Measurements from ENCODE around the gene TTLL8.

TTLL8 gene

DNA sequence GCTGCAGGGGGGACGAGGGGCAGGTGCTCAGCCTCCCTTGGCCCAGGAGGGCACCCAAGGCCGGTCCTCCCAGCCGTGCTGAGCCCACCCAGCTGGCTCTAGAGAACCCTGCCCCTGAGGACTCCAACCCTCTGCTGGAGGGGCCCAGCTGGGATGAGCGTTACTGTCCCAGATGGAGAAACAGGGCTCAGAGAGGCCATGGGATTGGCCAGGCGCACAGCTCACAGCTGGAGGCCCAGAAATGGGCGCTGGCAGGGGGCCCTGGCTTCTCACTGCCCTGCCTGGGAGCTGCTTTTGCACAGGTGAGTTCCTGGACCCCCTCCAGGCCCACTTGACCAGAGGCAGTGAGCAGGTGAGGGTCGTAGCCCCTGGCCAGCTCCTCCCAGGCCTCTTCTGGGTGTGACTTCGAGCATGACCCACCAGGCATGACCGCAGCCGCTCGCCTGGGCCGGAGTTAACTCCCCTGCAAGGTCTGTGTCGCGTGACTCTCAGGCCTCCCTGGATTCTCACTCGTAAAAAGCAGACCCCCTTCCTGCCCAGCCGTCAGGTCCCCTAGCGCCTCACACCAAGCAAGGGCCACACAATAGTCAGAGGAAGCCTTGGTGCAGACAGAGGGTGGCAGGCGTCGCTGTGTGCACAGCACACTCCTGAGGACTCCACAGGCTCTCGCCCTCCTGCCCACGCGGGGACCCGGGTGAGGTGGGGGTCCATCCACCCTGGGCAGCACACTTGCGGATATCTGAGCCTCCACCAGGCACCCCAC is 25.8 kb downstream of the TTLL8 start:
- Histone ChIP-seq H3K4me2 (ENCODE audit: low read depth, low read length) (no peak overlapping the region), H3K9ac (ENCODE audit: low read length) (no peak overlapping the region), H3K9me2 (replicated peaks; ENCODE audit: insufficient read depth, low read length) (no peaks in the 10 kb centered on the region), H2AFZ (ENCODE audit: low read length) (no peak overlapping the region), H3K36me3 (replicated peaks; ENCODE audit: insufficient read depth, low read length) (no peaks in the 10 kb centered on the region), H3K9me3 (replicated peaks; ENCODE audit: insufficient read depth, low read length) (no peaks in the 10 kb centered on the region), H3K4me1 (ENCODE audit: low read length) (no peaks in the 10 kb centered on the region), H3F3A (ENCODE audit: insufficient read depth, low read length) (no peaks in the 10 kb centered on the region), H3K27ac (ENCODE audit: low read length) (no peak overlapping the region), H3K79me2 (ENCODE audit: low read length) (no peaks in the 10 kb centered on the region), H3K4me3 (ENCODE audit: low read length) (no peak overlapping the region), H3K27me3 (replicated peaks; ENCODE audit: insufficient read depth, low read length) (peaks cover 82% of the 10 kb centered on the region), H4K20me1 (ENCODE audit: insufficient read depth, low read length) (no peaks in the 10 kb centered on the region)
- TF ChIP-seq EZH2phosphoT487 (IDR thresholded peaks at IDR 0.05; ENCODE audit: low read length) (no peak), EZH2 (optimal IDR thresholded peaks at IDR 0.05; ENCODE audit: low read depth, low read length) (no peak)
- TF ChIP-seq, protein P1, sequence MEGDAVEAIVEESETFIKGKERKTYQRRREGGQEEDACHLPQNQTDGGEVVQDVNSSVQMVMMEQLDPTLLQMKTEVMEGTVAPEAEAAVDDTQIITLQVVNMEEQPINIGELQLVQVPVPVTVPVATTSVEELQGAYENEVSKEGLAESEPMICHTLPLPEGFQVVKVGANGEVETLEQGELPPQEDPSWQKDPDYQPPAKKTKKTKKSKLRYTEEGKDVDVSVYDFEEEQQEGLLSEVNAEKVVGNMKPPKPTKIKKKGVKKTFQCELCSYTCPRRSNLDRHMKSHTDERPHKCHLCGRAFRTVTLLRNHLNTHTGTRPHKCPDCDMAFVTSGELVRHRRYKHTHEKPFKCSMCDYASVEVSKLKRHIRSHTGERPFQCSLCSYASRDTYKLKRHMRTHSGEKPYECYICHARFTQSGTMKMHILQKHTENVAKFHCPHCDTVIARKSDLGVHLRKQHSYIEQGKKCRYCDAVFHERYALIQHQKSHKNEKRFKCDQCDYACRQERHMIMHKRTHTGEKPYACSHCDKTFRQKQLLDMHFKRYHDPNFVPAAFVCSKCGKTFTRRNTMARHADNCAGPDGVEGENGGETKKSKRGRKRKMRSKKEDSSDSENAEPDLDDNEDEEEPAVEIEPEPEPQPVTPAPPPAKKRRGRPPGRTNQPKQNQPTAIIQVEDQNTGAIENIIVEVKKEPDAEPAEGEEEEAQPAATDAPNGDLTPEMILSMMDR (IDR thresholded peaks at IDR 0.05; ENCODE audit: low read length), result no peak
- no peak for DNase-seq

DNA sequence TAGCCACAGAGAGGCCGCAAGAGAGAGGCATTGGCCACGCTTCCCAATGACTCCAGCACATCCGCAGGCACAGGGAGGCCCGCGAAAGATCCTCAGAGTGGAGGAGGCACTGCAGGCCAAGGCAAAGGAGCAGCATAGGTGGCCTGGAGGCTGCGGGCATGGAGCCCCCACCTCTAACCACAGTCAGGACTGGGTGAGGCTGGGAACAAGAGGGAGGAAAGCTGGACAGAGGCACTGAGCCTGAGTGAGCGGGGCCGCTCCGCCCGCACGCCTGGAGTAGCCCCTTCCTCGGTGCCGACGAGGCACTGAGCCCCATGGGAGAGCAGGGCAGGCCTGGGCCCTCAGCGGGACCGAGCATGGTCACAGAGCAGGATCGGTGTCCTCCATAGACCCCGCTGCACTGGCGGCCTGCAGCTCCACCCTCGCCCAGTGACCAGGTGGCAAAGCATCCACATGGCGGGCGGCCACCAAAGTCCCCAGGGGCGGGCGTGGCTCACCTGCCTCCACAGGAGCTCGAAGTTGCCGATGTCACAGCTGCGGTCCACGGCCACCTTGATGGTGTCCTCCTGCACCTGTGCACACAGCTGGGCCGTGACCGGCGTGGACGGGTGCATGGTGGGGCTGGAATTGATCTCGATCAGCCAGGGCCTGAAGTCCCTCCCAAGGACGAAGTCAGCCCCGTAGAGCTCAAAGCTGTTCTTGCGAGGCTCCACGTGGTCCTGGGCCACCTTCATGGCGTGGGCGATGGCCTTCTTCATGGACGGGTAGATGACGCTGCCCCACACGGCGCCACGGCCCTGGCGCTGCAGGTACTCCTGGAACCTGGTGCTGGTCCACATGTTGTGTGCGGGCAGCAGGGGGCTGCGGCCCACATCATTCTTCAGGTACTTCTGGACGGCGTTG is 26.7 kb downstream of the TTLL8 start:
- TF ChIP-seq EZH2phosphoT487 (IDR thresholded peaks at IDR 0.05; ENCODE audit: low read length) (no peak), EZH2 (optimal IDR thresholded peaks at IDR 0.05; ENCODE audit: low read depth, low read length) (no peak)
- TF ChIP-seq, protein P1 (IDR thresholded peaks at IDR 0.05; ENCODE audit: low read length), result no peak
- Histone ChIP-seq H3K27ac (ENCODE audit: low read length) (no peak overlapping the region), H3K9me3 (replicated peaks; ENCODE audit: insufficient read depth, low read length) (no peaks in the 10 kb centered on the region), H3K9ac (ENCODE audit: low read length) (no peak overlapping the region), H3K4me1 (ENCODE audit: low read length) (no peaks in the 10 kb centered on the region), H3K4me2 (ENCODE audit: low read depth, low read length) (no peak overlapping the region), H3K79me2 (ENCODE audit: low read length) (no peaks in the 10 kb centered on the region), H2AFZ (ENCODE audit: low read length) (no peak overlapping the region), H3F3A (ENCODE audit: insufficient read depth, low read length) (no peaks in the 10 kb centered on the region), H3K9me2 (replicated peaks; ENCODE audit: insufficient read depth, low read length) (no peaks in the 10 kb centered on the region), H3K27me3 (replicated peaks; ENCODE audit: insufficient read depth, low read length) (peaks cover 78% of the 10 kb centered on the region), H4K20me1 (ENCODE audit: insufficient read depth, low read length) (no peaks in the 10 kb centered on the region), H3K4me3 (ENCODE audit: low read length) (no peak overlapping the region), H3K36me3 (replicated peaks; ENCODE audit: insufficient read depth, low read length) (no peaks in the 10 kb centered on the region)
- no peak for DNase-seq

- Histone ChIP-seq H3K27ac (ENCODE audit: low read length) (no peak overlapping the region), H3K36me3 (replicated peaks; ENCODE audit: insufficient read depth, low read length) (no peaks in the 10 kb centered on the region), H3K4me1 (ENCODE audit: low read length) (no peaks in the 10 kb centered on the region), H4K20me1 (ENCODE audit: insufficient read depth, low read length) (no peaks in the 10 kb centered on the region), H2AFZ (ENCODE audit: low read length) (no peak overlapping the region), H3K4me2 (ENCODE audit: low read depth, low read length) (peak overlapping the region; percentile 39; the same call in 1 of the 2 replicates), H3K9me3 (replicated peaks; ENCODE audit: insufficient read depth, low read length) (no peaks in the 10 kb centered on the region), H3F3A (ENCODE audit: insufficient read depth, low read length) (no peaks in the 10 kb centered on the region), H3K79me2 (ENCODE audit: low read length) (no peaks in the 10 kb centered on the region), H3K27me3 (replicated peaks; ENCODE audit: insufficient read depth, low read length) (peaks cover 77% of the 10 kb centered on the region), H3K9ac (ENCODE audit: low read length) (no peak overlapping the region), H3K4me3 (ENCODE audit: low read length) (no peak overlapping the region), H3K9me2 (replicated peaks; ENCODE audit: insufficient read depth, low read length) (no peaks in the 10 kb centered on the region)
- no peak for TF ChIP-seq EZH2 (optimal IDR thresholded peaks at IDR 0.05; ENCODE audit: low read depth, low read length)
- TF ChIP-seq, protein P1 (IDR thresholded peaks at IDR 0.05; ENCODE audit: low read length), result peak; percentile 72
- peak; percentile 74 for DNase-seq
Measured at GRCh38 chr22:50030297-50031188, 27.6 kb downstream of the TTLL8 start.
